Glomerular visceral epithelial cell (primary cell): ENCODE measurements around the gene SNRNP25.
"Not testable (repeated sequence)": the region's sequence is repeated elsewhere in the genome, so short reads cannot be mapped to it uniquely, and the experiment has no call there.

Experiments
- DNase-seq: peaks from one replicate; pipeline ENCODE4 v3.0.0-alpha.2; 2016; ENCODE audit errors: extremely low spot score

The SNRNP25 gene

GRCh38 chr16:41439-42068 lies 12.1 kb upstream of the SNRNP25 start:
- no peak for DNase-seq

- DNase-seq, result no peak
Measured at GRCh38 chr16:42069-42457, 11.6 kb upstream of the SNRNP25 start.

DNA sequence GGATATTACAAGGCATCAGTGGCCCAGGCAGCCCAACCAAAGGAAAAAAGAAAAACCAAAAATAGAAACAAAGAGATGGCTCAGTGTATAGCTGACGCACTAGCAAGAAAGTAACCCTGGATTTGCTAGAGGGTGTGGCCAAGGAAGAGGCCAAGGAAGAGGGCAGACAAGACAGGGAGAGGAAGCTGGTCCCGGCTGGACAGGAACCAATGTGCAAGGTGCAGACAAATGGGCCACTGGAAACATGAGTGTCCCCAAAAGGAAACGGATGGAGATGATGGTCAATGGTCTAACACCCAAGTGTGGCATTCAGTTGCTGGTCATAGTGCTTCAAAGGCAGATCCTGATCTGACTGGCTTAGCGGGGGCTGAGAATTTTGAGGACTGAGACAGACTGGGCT lies 10.9 kb upstream of the SNRNP25 start:
- DNase-seq, result no peak

DNA sequence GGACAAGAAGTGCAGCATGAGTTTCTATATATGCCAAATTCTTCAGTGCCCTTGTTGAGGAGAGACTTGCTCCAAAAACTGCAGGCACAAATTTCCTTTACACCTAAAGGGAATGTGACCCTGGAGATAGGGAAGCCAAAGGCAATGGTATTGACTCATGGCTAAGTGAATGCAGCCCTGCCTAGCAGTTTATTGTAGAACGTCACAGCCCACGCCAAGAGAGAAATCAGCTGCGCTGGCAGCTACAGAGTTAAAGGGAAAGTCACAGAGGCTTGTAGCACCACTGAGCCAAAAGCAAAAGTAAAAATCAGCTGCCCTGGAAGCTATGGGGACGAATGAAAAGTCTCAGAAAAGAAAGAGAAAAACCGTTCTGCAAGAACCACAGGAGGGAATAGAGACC lies 10.3 kb upstream of the SNRNP25 start:
- DNase-seq, result no peak

- DNase-seq, result no peak
Measured at GRCh38 chr16:44655-45054, 9.0 kb upstream of the SNRNP25 start.

DNA sequence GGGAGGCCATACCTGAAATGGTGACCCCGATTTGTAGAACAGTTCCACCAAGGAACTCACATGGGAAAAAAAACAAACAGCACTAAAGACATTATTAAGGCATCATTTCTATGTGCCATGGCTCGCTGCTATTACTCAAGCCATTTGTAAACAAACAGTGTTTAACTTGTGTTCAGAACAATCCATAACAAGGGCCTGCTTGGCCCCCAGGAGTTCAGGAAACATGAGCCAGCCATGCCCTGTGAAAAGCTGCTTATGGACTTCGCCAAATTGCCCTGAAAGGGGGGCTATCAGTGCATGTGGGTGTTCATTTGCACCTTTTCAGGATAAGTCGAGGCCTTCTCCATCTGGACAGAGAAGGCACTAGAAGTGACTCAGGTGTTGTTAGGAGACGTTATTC lies 8.2 kb upstream of the SNRNP25 start:
- DNase-seq, result no peak

- DNase-seq, result not testable (repeated sequence)
Measured at GRCh38 chr16:46510-46909, 7.1 kb upstream of the SNRNP25 start.

DNA sequence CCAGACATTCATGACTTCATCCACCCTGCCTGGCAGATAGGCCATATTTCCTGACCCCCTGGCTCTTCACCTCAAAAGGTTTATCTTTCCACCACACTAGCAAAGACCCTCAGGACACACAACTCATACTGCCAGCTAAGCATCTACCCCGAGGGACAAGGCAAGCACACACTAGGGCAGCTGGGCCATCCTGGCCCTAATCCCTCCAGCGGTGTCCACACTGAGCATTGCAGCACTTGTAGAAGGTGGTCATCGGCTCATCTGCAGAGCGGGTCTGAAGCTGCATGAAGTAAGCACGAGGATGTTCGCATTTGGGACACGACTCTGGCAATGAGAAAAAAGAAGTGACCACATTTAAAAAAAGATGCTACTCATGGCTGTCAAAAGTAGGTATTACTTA lies 6.4 kb upstream of the SNRNP25 start:
- DNase-seq, result no peak

DNA sequence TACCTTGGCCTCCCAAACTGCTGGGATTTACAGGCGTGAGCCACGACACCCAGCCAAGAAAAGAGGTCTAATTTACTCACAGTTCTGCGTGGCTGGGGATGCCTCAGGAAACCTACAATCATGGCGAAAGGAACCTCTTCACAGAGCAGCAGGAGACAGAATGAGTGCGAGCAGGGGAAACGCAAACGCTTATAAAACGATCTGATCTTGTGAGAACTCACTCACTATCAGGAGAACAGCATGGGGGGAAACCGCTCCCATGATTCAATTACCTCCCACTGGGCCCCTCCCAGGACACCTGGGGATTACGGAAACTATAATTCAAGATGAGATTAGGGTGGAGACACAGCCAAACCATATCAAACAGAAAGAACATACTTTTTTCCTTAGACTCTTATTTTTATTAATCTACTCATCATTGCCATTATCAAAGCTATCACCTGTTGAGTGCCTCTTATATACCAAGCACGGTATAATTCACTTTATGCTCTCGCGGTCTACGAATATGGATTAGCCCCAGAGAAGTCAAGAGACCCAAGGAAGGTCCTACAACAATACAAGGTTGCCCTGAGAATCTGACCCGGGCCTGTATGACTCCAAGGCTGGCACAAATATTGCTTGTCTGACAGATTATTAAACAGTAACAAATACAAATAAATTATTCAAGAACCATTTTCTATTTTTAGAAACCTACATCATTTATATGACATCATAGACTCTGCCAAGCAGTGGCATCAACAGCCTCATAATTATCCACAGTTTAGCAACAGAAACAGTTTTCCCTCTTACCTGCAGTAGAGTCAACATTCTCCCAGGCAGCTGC lies 2.6 kb upstream of the SNRNP25 start:
- DNase-seq, result no peak

DNA sequence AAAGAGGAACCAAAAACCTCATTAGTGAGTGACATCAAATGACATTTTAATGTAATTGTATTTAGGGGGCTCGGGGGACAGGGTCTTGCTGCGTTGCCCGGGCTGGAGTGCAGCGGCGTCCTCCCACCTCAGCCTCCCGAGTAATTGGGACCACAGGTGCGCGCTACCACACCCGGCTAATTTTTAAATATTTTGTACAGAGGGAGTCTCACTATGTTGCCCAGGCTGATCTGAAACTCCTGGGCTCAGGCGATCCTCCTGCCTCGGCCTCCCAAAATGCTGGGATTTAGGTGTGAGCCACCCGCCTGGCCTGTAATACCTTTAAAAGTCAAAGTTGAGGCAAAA lies 581 bp downstream of the SNRNP25 start:
- no peak for DNase-seq

DNA sequence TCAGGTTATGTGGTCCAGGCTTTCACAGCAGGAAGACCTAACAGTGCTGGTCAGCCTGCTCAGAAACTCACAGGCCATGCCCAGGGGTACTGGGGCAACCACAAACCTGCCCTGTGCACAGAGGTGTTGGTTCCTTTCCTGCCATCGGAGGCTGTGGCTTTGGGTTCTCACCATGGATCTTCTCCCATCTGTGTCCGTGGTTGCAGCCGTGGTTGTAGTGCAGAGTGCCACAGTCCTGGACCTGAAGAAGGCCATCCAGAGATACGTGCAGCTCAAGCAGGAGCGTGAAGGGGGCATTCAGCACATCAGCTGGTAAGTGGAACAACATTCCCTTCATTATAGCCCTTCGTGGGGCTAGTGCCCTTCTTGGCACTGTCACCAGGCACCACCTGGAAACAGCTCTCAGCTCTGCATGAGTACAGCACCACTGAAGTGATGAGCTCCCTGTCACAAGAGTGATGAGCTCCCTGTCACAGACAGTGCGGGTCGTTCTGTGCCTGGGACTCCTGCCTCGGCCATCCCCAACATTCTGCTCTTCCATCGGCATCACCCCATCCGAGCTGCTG lies 2.0 kb downstream of the SNRNP25 start:
- DNase-seq, result no peak

GRCh38 chr16:56231-56927 lies 2.8 kb downstream of the SNRNP25 start:
- DNase-seq, result no peak

DNA sequence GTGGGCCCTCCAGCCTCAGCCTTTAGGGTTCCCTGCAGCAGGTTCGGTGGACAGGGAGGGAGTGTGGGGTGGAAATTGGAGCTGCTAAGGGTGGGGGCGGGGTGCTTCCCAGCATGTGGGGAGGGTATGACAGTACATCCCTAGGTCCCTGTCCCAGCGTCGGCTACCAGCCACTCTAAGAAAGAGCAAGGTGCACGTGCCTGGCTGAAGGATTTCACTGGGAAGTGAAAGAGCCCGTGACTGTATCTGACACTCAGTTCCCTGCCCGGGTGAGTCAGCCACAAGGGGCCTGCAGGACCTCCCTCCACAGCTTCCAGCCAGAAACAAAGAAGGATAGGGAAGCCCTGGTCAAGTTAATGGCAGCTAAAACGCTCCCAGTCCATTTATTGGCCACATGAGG lies 4.1 kb downstream of the SNRNP25 start:
- DNase-seq, result no peak

GRCh38 chr16:58491-59439 lies 5.1 kb downstream of the SNRNP25 start:
- no peak for DNase-seq

DNA sequence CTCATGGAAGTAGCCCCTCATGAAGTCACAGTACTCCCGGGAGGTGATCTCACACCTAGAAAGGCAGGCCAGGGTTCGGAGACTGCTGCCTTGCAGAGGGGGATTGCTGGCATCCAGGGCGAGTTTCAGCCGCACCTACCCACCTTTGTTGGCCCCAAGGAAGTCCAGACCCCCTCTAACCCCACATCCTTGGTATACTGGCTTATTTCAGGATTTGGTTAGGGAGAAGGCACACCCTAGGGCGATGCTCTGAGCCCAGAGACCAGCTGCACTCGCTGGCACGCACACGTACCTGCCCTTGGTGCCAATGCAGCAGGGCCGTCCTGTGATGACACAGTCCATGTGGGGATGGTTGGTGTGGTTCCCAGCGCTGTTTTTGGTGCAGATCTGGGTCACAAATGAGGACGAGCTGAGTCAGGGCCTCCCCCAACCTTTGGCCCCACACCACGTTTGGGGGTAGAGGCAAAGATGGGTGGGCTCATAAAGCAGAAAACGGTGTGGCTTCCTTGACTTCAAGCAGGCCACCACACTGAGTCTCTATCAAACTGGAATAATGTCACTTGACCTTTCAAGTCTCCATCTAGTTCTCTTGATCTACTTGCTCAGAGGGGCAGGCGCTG lies 5.9 kb downstream of the SNRNP25 start:
- no peak for DNase-seq

DNA sequence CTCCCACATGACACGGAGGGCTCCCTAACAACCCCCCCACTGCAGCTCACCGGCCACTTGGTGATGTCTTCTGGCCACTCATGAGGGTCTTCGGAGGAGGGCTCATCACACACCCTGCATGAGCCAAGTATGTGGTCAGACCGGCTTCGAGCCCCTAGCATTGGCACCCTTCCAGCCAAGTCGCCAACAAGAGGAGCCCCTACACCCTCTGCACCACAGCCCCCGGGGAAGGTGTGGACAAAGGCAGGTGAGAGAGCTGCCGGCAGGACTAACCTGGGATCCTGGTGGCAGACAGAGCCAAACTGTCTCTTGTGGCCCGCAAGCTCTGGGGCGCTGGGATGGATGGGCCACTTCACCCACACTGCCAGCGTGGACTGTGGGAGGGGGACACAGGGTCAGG lies 6.5 kb downstream of the SNRNP25 start:
- no peak for DNase-seq

DNA sequence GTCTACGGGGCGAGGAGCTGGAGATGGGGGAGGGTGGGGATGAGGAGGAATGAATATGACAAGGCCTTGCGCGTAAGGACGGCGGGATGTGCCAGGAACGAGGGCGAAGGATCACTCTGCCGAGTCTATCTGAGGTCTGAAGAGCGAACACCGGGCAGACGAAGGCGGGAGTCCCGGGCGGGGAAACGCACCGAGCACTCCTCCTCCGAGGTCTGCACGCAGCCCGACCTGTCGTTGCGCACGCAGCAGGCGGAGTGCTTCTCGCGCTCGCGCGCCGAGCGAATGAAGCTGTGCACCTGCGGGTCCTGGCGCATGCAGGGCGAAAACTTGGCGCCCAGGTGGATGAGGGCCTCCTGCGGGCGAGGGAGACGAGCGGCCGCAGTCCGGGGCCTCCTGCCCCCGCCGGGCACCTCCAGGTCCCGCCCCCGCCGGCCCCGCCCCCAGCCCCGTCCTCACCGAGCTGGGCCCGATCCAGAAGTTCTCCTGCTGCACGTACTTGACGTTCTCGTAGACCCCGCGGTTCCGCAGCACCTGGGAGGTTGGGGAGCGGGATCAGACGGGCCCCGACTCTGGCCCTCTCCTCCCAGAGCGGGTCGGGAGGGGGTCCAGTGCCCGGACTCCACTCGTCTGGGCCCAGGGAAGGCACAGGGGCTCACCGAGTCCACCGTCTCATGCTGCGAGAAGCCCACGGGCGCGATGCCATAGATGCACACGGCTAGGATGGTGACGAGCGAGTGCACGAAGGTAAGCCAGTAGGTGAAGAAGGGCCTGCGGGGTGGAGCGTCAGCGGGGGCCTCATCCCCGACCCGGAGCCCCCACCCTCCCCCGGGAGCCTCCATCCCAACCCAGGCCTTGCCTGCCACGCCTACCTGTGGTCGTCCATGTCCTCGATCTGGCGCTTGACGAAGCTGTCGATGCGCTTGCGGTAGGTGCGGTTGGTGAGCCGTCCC lies 7.6 kb downstream of the SNRNP25 start:
- no peak for DNase-seq

GRCh38 chr16:61879-62281 lies 8.3 kb downstream of the SNRNP25 start:
- DNase-seq, result no peak

DNA sequence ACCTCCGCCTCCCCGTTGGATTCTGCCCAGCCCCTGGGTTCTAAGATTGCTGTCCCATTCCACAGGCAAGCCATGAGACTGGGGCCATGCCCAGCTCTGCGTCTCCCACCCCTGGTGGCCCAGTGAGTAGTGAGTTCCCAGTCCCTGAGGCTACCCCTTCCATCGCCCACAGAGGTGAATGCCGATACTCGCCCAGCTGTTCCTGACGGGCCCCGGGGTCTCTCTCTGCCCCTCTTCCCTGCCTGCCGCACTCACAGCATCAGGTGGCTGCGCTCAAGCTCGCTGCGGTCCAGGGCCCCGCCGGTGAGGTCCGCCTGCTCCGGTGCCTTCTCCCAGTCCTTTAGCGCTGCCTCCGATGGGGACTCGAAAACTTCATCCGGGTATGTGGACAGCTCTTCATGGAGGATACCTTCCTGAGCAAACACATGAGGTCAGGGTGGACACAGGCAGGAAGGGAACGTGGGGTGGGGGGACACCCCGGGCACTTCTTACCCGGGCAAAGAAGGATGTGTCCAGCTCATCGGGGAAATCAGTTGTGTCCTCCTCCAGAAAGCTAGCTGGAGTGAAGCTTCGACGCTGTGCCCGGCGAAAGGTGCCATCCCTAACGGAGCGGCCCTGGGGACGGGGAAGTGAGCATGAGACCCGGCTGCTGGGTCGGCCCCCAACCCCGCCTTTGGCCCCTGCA lies 8.8 kb downstream of the SNRNP25 start:
- no peak for DNase-seq
